ENCODE data around the gene PDLIM1.

PDLIM1 gene

GRCh38 chr10:95248989-95249388, 41.8 kb downstream of the PDLIM1 start:
- Histone ChIP-seq H3K27ac (ENCODE audit: low read depth, low read length) (no peak overlapping the region; the same call in 1 of the 2 replicates), H3K4me3 (ENCODE audit: low read length) (no peak overlapping the region)

GRCh38 chr10:95247881-95248583, 42.8 kb downstream of the PDLIM1 start:
- H3K9me3 ChIP-seq (ENCODE audit: insufficient read depth, low read depth, low read length), result no peaks in the 10 kb centered on the region
- H3K4me1 ChIP-seq (ENCODE audit: insufficient read depth, low read length), result peaks cover 25% of the 10 kb centered on the region
- no peaks in the 10 kb centered on the region for H3K27me3 ChIP-seq (ENCODE audit: insufficient read depth, low read length)
- no peak overlapping the region for H3K9ac ChIP-seq (ENCODE audit: low read depth, low read length)
- peak overlapping the region; percentile 20; the same call in 1 of the 2 replicates for H3K27ac ChIP-seq (ENCODE audit: low read depth, low read length)
- 94% methylated on average over 7 of the region's 7 CpGs for WGBS
- no peak overlapping the region for H3K4me3 ChIP-seq (ENCODE audit: low read length)
- H3K36me3 ChIP-seq (ENCODE audit: insufficient read depth, low read length), result peaks cover 57% of the 10 kb centered on the region

More at GRCh38 chr10:95248989-95249388, 41.8 kb downstream of the PDLIM1 start:
- peaks cover 49% of the 10 kb centered on the region for H3K36me3 ChIP-seq (ENCODE audit: insufficient read depth, low read length)
- no peak overlapping the region for H3K9ac ChIP-seq (ENCODE audit: low read depth, low read length)
- no peaks in the 10 kb centered on the region for H3K27me3 ChIP-seq (ENCODE audit: insufficient read depth, low read length)
- H3K4me1 ChIP-seq (ENCODE audit: insufficient read depth, low read length), result peaks cover 25% of the 10 kb centered on the region
- no peaks in the 10 kb centered on the region for H3K9me3 ChIP-seq (ENCODE audit: insufficient read depth, low read depth, low read length)
- 90% methylated on average over 3 of the region's 3 CpGs for WGBS

- Histone ChIP-seq H3K4me1 (ENCODE audit: insufficient read depth, low read length) (peaks cover 25% of the 10 kb centered on the region), H3K36me3 (ENCODE audit: insufficient read depth, low read length) (peaks cover 57% of the 10 kb centered on the region), H3K9ac (ENCODE audit: low read depth, low read length) (no peak overlapping the region), H3K9me3 (ENCODE audit: insufficient read depth, low read depth, low read length) (no peaks in the 10 kb centered on the region), H3K27me3 (ENCODE audit: insufficient read depth, low read length) (no peaks in the 10 kb centered on the region), H3K27ac (ENCODE audit: low read depth, low read length) (peak overlapping the region; percentile 20; the same call in 1 of the 2 replicates), H3K4me3 (ENCODE audit: low read length) (no peak overlapping the region)
- 89% methylated on average over 6 of the region's 6 CpGs for WGBS
Measured at GRCh38 chr10:95247200-95247880, 43.5 kb downstream of the PDLIM1 start.

- peaks cover 25% of the 10 kb centered on the region for H3K4me1 ChIP-seq (ENCODE audit: insufficient read depth, low read length)
- 22% methylated on average over 1 of the region's 1 CpG for WGBS
- H3K27ac ChIP-seq (ENCODE audit: low read depth, low read length), result no peak overlapping the region
- no peak overlapping the region for H3K4me3 ChIP-seq (ENCODE audit: low read length)
- no peaks in the 10 kb centered on the region for H3K9me3 ChIP-seq (ENCODE audit: insufficient read depth, low read depth, low read length)
- H3K27me3 ChIP-seq (ENCODE audit: insufficient read depth, low read length), result no peaks in the 10 kb centered on the region
- H3K36me3 ChIP-seq (ENCODE audit: insufficient read depth, low read length), result peaks cover 61% of the 10 kb centered on the region
- H3K9ac ChIP-seq (ENCODE audit: low read depth, low read length), result no peak overlapping the region
Measured at GRCh38 chr10:95246582-95247051, 44.2 kb downstream of the PDLIM1 start.

GRCh38 chr10:95245425-95246055, 45.3 kb downstream of the PDLIM1 start:
- WGBS, result 88% methylated on average over 6 of the region's 6 CpGs
- Histone ChIP-seq H3K9ac (ENCODE audit: low read depth, low read length) (no peak overlapping the region), H3K9me3 (ENCODE audit: insufficient read depth, low read depth, low read length) (no peaks in the 10 kb centered on the region), H3K4me3 (ENCODE audit: low read length) (no peak overlapping the region), H3K27me3 (ENCODE audit: insufficient read depth, low read length) (no peaks in the 10 kb centered on the region), H3K36me3 (ENCODE audit: insufficient read depth, low read length) (peaks cover 68% of the 10 kb centered on the region), H3K4me1 (ENCODE audit: insufficient read depth, low read length) (peaks cover 25% of the 10 kb centered on the region), H3K27ac (ENCODE audit: low read depth, low read length) (no peak overlapping the region)

GRCh38 chr10:95244152-95244551, 46.7 kb downstream of the PDLIM1 start:
- Histone ChIP-seq H3K9ac (ENCODE audit: low read depth, low read length) (no peak overlapping the region), H3K27me3 (ENCODE audit: insufficient read depth, low read length) (no peaks in the 10 kb centered on the region), H3K9me3 (ENCODE audit: insufficient read depth, low read depth, low read length) (peaks cover 4% of the 10 kb centered on the region; the same call in 1 of the 2 replicates), H3K4me3 (ENCODE audit: low read length) (no peak overlapping the region), H3K4me1 (ENCODE audit: insufficient read depth, low read length) (peaks cover 12% of the 10 kb centered on the region), H3K27ac (ENCODE audit: low read depth, low read length) (no peak overlapping the region), H3K36me3 (ENCODE audit: insufficient read depth, low read length) (peaks cover 74% of the 10 kb centered on the region)
- WGBS, result 92% methylated on average over 2 of the region's 2 CpGs

- Histone ChIP-seq H3K4me1 (ENCODE audit: insufficient read depth, low read length) (peaks cover 12% of the 10 kb centered on the region), H3K36me3 (ENCODE audit: insufficient read depth, low read length) (peaks cover 75% of the 10 kb centered on the region), H3K9me3 (ENCODE audit: insufficient read depth, low read depth, low read length) (peaks cover 4% of the 10 kb centered on the region; the same call in 1 of the 2 replicates), H3K27me3 (ENCODE audit: insufficient read depth, low read length) (no peaks in the 10 kb centered on the region), H3K4me3 (ENCODE audit: low read length) (no peak overlapping the region), H3K27ac (ENCODE audit: low read depth, low read length) (no peak overlapping the region), H3K9ac (ENCODE audit: low read depth, low read length) (no peak overlapping the region)
- 78% methylated on average over 3 of the region's 3 CpGs for WGBS
Measured at GRCh38 chr10:95243318-95243617, 47.5 kb downstream of the PDLIM1 start.

GRCh38 chr10:95242581-95243317, 48.1 kb downstream of the PDLIM1 start:
- no peak overlapping the region for H3K4me3 ChIP-seq (ENCODE audit: low read length)
- peaks cover 75% of the 10 kb centered on the region for H3K36me3 ChIP-seq (ENCODE audit: insufficient read depth, low read length)
- H3K27me3 ChIP-seq (ENCODE audit: insufficient read depth, low read length), result no peaks in the 10 kb centered on the region
- H3K9me3 ChIP-seq (ENCODE audit: insufficient read depth, low read depth, low read length), result peaks cover 4% of the 10 kb centered on the region; the same call in 1 of the 2 replicates
- H3K27ac ChIP-seq (ENCODE audit: low read depth, low read length), result no peak overlapping the region
- H3K4me1 ChIP-seq (ENCODE audit: insufficient read depth, low read length), result peaks cover 11% of the 10 kb centered on the region
- WGBS, result 75% methylated on average over 8 of the region's 8 CpGs
- H3K9ac ChIP-seq (ENCODE audit: low read depth, low read length), result no peak overlapping the region

- Histone ChIP-seq H3K27ac (ENCODE audit: low read depth, low read length) (no peak overlapping the region), H3K4me3 (ENCODE audit: low read length) (no peak overlapping the region), H3K27me3 (ENCODE audit: insufficient read depth, low read length) (no peaks in the 10 kb centered on the region), H3K4me1 (ENCODE audit: insufficient read depth, low read length) (no peaks in the 10 kb centered on the region), H3K9me3 (ENCODE audit: insufficient read depth, low read depth, low read length) (peaks cover 4% of the 10 kb centered on the region; the same call in 1 of the 2 replicates), H3K36me3 (ENCODE audit: insufficient read depth, low read length) (peaks cover 80% of the 10 kb centered on the region), H3K9ac (ENCODE audit: low read depth, low read length) (no peak overlapping the region)
- 79% methylated on average over 3 of the region's 4 CpGs for WGBS
Measured at GRCh38 chr10:95241533-95241932, 49.3 kb downstream of the PDLIM1 start.

- no peak overlapping the region for H3K27ac ChIP-seq (ENCODE audit: low read depth, low read length)
- H3K27me3 ChIP-seq (ENCODE audit: insufficient read depth, low read length), result no peaks in the 10 kb centered on the region
- no peak overlapping the region for H3K4me3 ChIP-seq (ENCODE audit: low read length)
- peaks cover 4% of the 10 kb centered on the region; the same call in 1 of the 2 replicates for H3K9me3 ChIP-seq (ENCODE audit: insufficient read depth, low read depth, low read length)
- WGBS, result 89% methylated on average over 6 of the region's 6 CpGs
- H3K36me3 ChIP-seq (ENCODE audit: insufficient read depth, low read length), result peaks cover 81% of the 10 kb centered on the region
- peaks cover 6% of the 10 kb centered on the region; the same call in 1 of the 2 replicates for H3K4me1 ChIP-seq (ENCODE audit: insufficient read depth, low read length)
- H3K9ac ChIP-seq (ENCODE audit: low read depth, low read length), result no peak overlapping the region
Measured at GRCh38 chr10:95240811-95241210, 50.0 kb downstream of the PDLIM1 start.
